SK-N-SH treated with all-trans-retinoic acid at 6 μM for 48 hours (cell line): ENCODE data around the gene CRNN.

Source experiments
- ATAC-seq: fragments of 200-7000 bp; cut with Tn5 transposase; 3 replicates; pipeline ENCODE4 v1.9.1; 2020; ENCODE audit warnings: mild to moderate bottlenecking, moderate library complexity
- ARNTL ChIP-seq: fragments of 450-650 bp; formaldehyde crosslinking; IDR thresholded peaks from 2 replicates; pipeline ENCODE4 v1.5.0; 2020; ENCODE audit warnings: low read depth, mild to moderate bottlenecking, moderate library complexity, borderline replicate concordance
- BACH2 ChIP-seq: fragments of 250-450 bp; sonication (Bioruptor Pico); IDR thresholded peaks from 2 replicates; pipeline ENCODE4 v1.9.0; 2021; ENCODE audit warnings: mild to moderate bottlenecking, borderline replicate concordance
- CREB5 ChIP-seq: fragments of 250-450 bp; sonication (Bioruptor Pico); IDR thresholded peaks from 2 replicates; pipeline ENCODE4 v1.5.1; 2020; ENCODE audit warnings: low read depth, mild to moderate bottlenecking, moderate library complexity
- CSRNP3 ChIP-seq: fragments of 250-450 bp; sonication (Bioruptor Pico); IDR thresholded peaks from 2 replicates; pipeline ENCODE4 v1.5.1; 2021; ENCODE audit warnings: mild to moderate bottlenecking, moderate library complexity
- ESRRG ChIP-seq: fragments of 250-450 bp; sonication (Bioruptor Pico); IDR thresholded peaks from 2 replicates; pipeline ENCODE4 v1.6.1; 2021; ENCODE audit warnings: mild to moderate bottlenecking
- GLIS3 ChIP-seq: fragments of 250-450 bp; sonication (Bioruptor Pico); IDR thresholded peaks from 2 replicates; pipeline ENCODE4 v1.5.0; 2020; ENCODE audit warnings: mild to moderate bottlenecking, moderate library complexity
- ISL1 ChIP-seq: fragments of 250-450 bp; sonication (Bioruptor Pico); IDR thresholded peaks from 2 replicates; pipeline ENCODE4 v2.1.2; 2022; ENCODE audit warnings: mild to moderate bottlenecking, moderate library complexity
- OSR1 ChIP-seq: fragments of 250-450 bp; sonication (Bioruptor Pico); IDR thresholded peaks from 2 replicates; pipeline ENCODE4 v1.8.0; 2022; ENCODE audit warnings: moderate library complexity, mild to moderate bottlenecking, inconsistent platforms
- PATZ1 ChIP-seq: fragments of 250-450 bp; sonication (Bioruptor Pico); IDR thresholded peaks from 2 replicates; pipeline ENCODE4 v1.8.0; 2020; ENCODE audit warnings: mild to moderate bottlenecking, moderate library complexity, borderline replicate concordance
- POU6F1 ChIP-seq: fragments of 250-450 bp; sonication (Bioruptor Pico); IDR thresholded peaks from 2 replicates; pipeline ENCODE4 v1.8.0; 2021; ENCODE audit warnings: low read depth, mild to moderate bottlenecking, moderate library complexity, borderline replicate concordance
- PPARA ChIP-seq: fragments of 250-450 bp; sonication (Bioruptor Pico); IDR thresholded peaks from 2 replicates; pipeline ENCODE4 v1.5.0; 2020; ENCODE audit warnings: mild to moderate bottlenecking, borderline replicate concordance
- RARB ChIP-seq: fragments of 250-450 bp; sonication (Bioruptor Pico); IDR thresholded peaks from 2 replicates; pipeline ENCODE4 v1.8.0; 2021; ENCODE audit warnings: mild to moderate bottlenecking, moderate library complexity
- TOX ChIP-seq: fragments of 250-450 bp; sonication (Bioruptor Pico); IDR thresholded peaks from 2 replicates; pipeline ENCODE4 v1.8.0; 2021; ENCODE audit warnings: mild to moderate bottlenecking, moderate library complexity, borderline replicate concordance
- TSHZ2 ChIP-seq: fragments of 250-450 bp; sonication (Bioruptor Pico); IDR thresholded peaks from 2 replicates; pipeline ENCODE4 v1.5.0; 2020; ENCODE audit warnings: mild to moderate bottlenecking, moderate library complexity
- ZC3H10 ChIP-seq: fragments of 250-450 bp; sonication (Bioruptor Pico); IDR thresholded peaks from 2 replicates; pipeline ENCODE4 v1.5.1; 2021; ENCODE audit warnings: mild to moderate bottlenecking, moderate library complexity
- ZFP3 ChIP-seq: fragments of 250-450 bp; sonication (Bioruptor Pico); IDR thresholded peaks from 2 replicates; pipeline ENCODE4 v1.5.0; 2020; ENCODE audit warnings: mild to moderate bottlenecking, moderate library complexity
- ZNF565 ChIP-seq: fragments of 450-650 bp; formaldehyde crosslinking; conservative IDR thresholded peaks from 2 replicates; pipeline ENCODE4 v1.5.0; 2020; ENCODE audit warnings: low read depth, mild to moderate bottlenecking, moderate library complexity
- ZNF70 ChIP-seq: fragments of 450-650 bp; formaldehyde crosslinking; IDR thresholded peaks from 2 replicates; pipeline ENCODE4 v1.5.0; 2020; ENCODE audit warnings: mild to moderate bottlenecking, moderate library complexity
- ZNF8 ChIP-seq: fragments of 450-650 bp; formaldehyde crosslinking; IDR thresholded peaks from 2 replicates; pipeline ENCODE4 v1.5.0; 2020; ENCODE audit warnings: mild to moderate bottlenecking, moderate library complexity

CRNN gene

GRCh38 chr1:152427458-152427857 lies 13.4 kb upstream of the CRNN start:
- no peak for TF ChIP-seq ESRRG (CRISPR knock-in tag)
- no peak for TF ChIP-seq PPARA
- TF ChIP-seq ZNF565 (CRISPR knock-in tag) = no peak
- TF ChIP-seq CREB5 (CRISPR knock-in tag) = no peak
- TF ChIP-seq ZC3H10 (CRISPR knock-in tag) = no peak
- TF ChIP-seq TSHZ2 (CRISPR knock-in tag) = no peak
- no peak for TF ChIP-seq ZNF70
- TF ChIP-seq POU6F1 = no peak
- TF ChIP-seq PATZ1 (CRISPR knock-in tag) = no peak
- no peak for TF ChIP-seq RARB (CRISPR knock-in tag)
- no peak for TF ChIP-seq GLIS3 (CRISPR knock-in tag)
- TF ChIP-seq BACH2 (CRISPR knock-in tag) = no peak
- no peak for TF ChIP-seq ARNTL
- no peak for TF ChIP-seq ZNF8 (CRISPR knock-in tag)
- no peak for TF ChIP-seq ZFP3
- TF ChIP-seq CSRNP3 = no peak
- no peak for TF ChIP-seq ISL1 (CRISPR knock-in tag)
- TF ChIP-seq, all 23 proteins: peak for 0
- ATAC-seq = no peak

- TF ChIP-seq CSRNP3 (no peak), PATZ1 (CRISPR knock-in tag) (no peak), CREB5 (CRISPR knock-in tag) (no peak), ZC3H10 (CRISPR knock-in tag) (no peak), PPARA (no peak), TOX (CRISPR knock-in tag) (no peak), OSR1 (CRISPR knock-in tag) (no peak), TSHZ2 (CRISPR knock-in tag) (no peak)
- TF ChIP-seq, all 23 proteins: peak for 0
These were observed 12.7 kb upstream of the CRNN start for GRCh38 chr1:152426731-152427130.

More at GRCh38 chr1:152426731-152427130, 12.7 kb upstream of the CRNN start:
- no peak for ATAC-seq
